ENCODE data around the gene KRT31.

- TF ChIP-seq CTCF (IDR thresholded peaks at IDR 0.05) (no peak), POLR2A (IDR thresholded peaks at IDR 0.05) (no peak)
Observed at GRCh38 chr17:41413353-41413957, 16.0 kb upstream of the KRT31 start.

Measured in Peyer's patch (tissue), 4 donors.